Type B pancreatic cell (in vitro differentiated cells): Measurements from ENCODE around the gene SESN3. TPM values are rescaled to one million over a fixed set of nuclear protein-coding genes. Genes with fewer than 3 reads are reported as not detected.

Experiments used
- DNase-seq: peaks from one replicate; pipeline ENCODE4 v3.0.0; 2021; ENCODE audit warnings: mixed read lengths; ENCODE audit not compliant: unreplicated experiment; ENCODE audit errors: extremely low spot score
- H3K27ac Mint-ChIP-seq: 2 replicates; pipeline ENCODE4 v1.8.0; 2021; ENCODE audit warnings: mild to moderate bottlenecking, mixed read lengths
- H3K27me3 Mint-ChIP-seq: 2 replicates; pipeline ENCODE4 v1.8.0; 2021; ENCODE audit warnings: mixed read lengths
- H3K36me3 Mint-ChIP-seq: 2 replicates; pipeline ENCODE4 v1.8.0; 2021; ENCODE audit warnings: mixed read lengths
- H3K4me1 Mint-ChIP-seq: one replicate; pipeline ENCODE4 v1.8.0; 2021; ENCODE audit warnings: mixed read lengths; ENCODE audit not compliant: unreplicated experiment
- H3K4me3 Mint-ChIP-seq: 2 replicates; pipeline ENCODE4 v1.8.0; 2021; ENCODE audit warnings: mild to moderate bottlenecking, mixed read lengths
- H3K9me3 Mint-ChIP-seq: 2 replicates; pipeline ENCODE4 v1.8.0; 2021; ENCODE audit warnings: mixed read lengths
- CTCF ChIP-seq: fragments of 200-600 bp; sonication (generic); conservative IDR thresholded peaks from 2 replicates; pipeline ENCODE4 v1.5.0; 2021; ENCODE audit warnings: antibody characterized with exemption, mild to moderate bottlenecking
- total RNA-seq: library from RNA; stranded (reverse); gene quantifications from 2 replicates; pipeline ENCODE4 v1.2.1, GENCODE V29; 2021; ENCODE audit warnings: low replicate concordance

Gene SESN3
- total RNA-seq, 1 donor from 2014 or later: 107 TPM

- Mint-ChIP-seq H3K27me3 (no peaks in the 10 kb centered on the region), H3K9me3 (no peaks in the 10 kb centered on the region), H3K4me3 (no peak overlapping the region), H3K27ac (peak overlapping the region; percentile 23), H3K4me1 (peaks cover 21% of the 10 kb centered on the region), H3K36me3 (no peaks in the 10 kb centered on the region)
- no peak for DNase-seq
- TF ChIP-seq CTCF: no peak
Measured at GRCh38 chr11:95242091-95242844, 11.3 kb upstream of the SESN3 start.

- no peak overlapping the region for H3K27ac Mint-ChIP-seq
- H3K27me3 Mint-ChIP-seq: no peaks in the 10 kb centered on the region
- no peak overlapping the region for H3K4me3 Mint-ChIP-seq
- no peak for DNase-seq
- H3K9me3 Mint-ChIP-seq: no peaks in the 10 kb centered on the region
- no peaks in the 10 kb centered on the region for H3K36me3 Mint-ChIP-seq
- peaks cover 18% of the 10 kb centered on the region for H3K4me1 Mint-ChIP-seq
- TF ChIP-seq CTCF: no peak
Measured at GRCh38 chr11:95241681-95242081, 10.7 kb upstream of the SESN3 start.

GRCh38 chr11:95239871-95240649 is 9.1 kb upstream of the SESN3 start:
- H3K27ac Mint-ChIP-seq: no peak overlapping the region
- H3K4me3 Mint-ChIP-seq: no peak overlapping the region
- H3K4me1 Mint-ChIP-seq: peaks cover 22% of the 10 kb centered on the region
- no peaks in the 10 kb centered on the region for H3K27me3 Mint-ChIP-seq
- no peaks in the 10 kb centered on the region for H3K36me3 Mint-ChIP-seq
- TF ChIP-seq CTCF: no peak
- no peaks in the 10 kb centered on the region for H3K9me3 Mint-ChIP-seq
- DNase-seq: no peak

GRCh38 chr11:95232666-95233065 is 1.7 kb upstream of the SESN3 start:
- Mint-ChIP-seq H3K9me3 (no peaks in the 10 kb centered on the region), H3K27ac (no peak overlapping the region), H3K4me3 (no peak overlapping the region), H3K36me3 (no peaks in the 10 kb centered on the region), H3K27me3 (no peaks in the 10 kb centered on the region), H3K4me1 (peaks cover 8% of the 10 kb centered on the region)
- no peak for TF ChIP-seq CTCF
- no peak for DNase-seq

GRCh38 chr11:95231881-95232605 is 1.0 kb upstream of the SESN3 start:
- peak; percentile 81 for DNase-seq
- H3K36me3 Mint-ChIP-seq: no peaks in the 10 kb centered on the region
- H3K9me3 Mint-ChIP-seq: no peaks in the 10 kb centered on the region
- no peak overlapping the region for H3K27ac Mint-ChIP-seq
- no peak overlapping the region for H3K4me3 Mint-ChIP-seq
- peak; percentile 20 for TF ChIP-seq CTCF
- H3K27me3 Mint-ChIP-seq: no peaks in the 10 kb centered on the region
- H3K4me1 Mint-ChIP-seq: peaks cover 8% of the 10 kb centered on the region
